ENCODE results near the gene BABAM1. TPM values are rescaled to one million over a fixed set of nuclear protein-coding genes. Genes with fewer than 3 reads are reported as not detected.
A peak's percentile ranks its signal among the peaks of the same experiment; 100 is the strongest.

BABAM1 gene
- total RNA-seq, 1 donor from 2014 or later, result 59.7 TPM

DNA sequence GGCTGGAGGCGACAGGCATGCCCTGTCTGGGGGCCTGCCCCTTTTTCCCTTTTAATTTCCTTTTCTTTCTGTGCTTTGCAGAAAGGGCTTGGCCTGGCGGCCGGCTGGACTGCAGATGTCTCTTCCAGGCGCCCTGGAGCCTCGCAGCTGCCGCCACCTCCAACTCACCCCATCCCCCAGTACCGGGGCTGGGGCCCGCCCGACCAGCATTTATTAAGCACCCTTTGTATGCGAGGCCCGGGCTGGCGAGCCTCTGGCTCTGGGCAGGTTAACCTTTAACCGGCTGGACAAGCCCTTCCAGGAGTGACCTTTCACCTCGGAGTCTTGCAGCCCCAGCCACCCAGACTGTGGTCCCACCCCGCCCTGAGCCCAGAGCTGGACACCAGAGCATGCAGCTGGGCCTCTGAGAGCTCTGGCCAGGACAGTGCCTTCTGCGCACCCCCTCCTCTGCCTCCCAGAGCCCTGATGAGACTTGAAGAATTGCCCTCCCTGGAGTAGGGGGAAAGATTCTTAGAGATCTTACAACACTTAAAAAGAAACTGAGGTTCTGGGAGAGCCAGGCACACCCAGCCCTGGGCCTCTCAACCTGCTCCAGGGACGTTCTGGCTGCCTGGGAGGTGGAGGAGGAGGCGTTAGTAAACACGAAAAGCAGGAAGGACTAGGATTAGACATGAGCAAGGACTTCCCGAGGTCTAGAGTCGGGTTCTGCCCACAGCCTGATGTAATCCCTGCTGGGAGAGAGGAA is 20.4 kb upstream of the BABAM1 start:
- Histone ChIP-seq H3K27ac (peak overlapping the region; percentile 84), H3K4me1 (peaks cover 48% of the 10 kb centered on the region), H3K27me3 (no peaks in the 10 kb centered on the region), H3K36me3 (no peaks in the 10 kb centered on the region), H3K4me3 (peak overlapping the region; percentile 81), H3K9me3 (no peaks in the 10 kb centered on the region)
- TF ChIP-seq POLR2AphosphoS5 (IDR thresholded peaks at IDR 0.05; ENCODE audit: insufficient read depth in 1 of 2, low read depth in 1 of 2), result no peak
- DNase-seq (ENCODE audit: extremely low spot score in 2 of 2), result no peak
- intact Hi-C loops (cut with DNase I), result no loop called here

DNA sequence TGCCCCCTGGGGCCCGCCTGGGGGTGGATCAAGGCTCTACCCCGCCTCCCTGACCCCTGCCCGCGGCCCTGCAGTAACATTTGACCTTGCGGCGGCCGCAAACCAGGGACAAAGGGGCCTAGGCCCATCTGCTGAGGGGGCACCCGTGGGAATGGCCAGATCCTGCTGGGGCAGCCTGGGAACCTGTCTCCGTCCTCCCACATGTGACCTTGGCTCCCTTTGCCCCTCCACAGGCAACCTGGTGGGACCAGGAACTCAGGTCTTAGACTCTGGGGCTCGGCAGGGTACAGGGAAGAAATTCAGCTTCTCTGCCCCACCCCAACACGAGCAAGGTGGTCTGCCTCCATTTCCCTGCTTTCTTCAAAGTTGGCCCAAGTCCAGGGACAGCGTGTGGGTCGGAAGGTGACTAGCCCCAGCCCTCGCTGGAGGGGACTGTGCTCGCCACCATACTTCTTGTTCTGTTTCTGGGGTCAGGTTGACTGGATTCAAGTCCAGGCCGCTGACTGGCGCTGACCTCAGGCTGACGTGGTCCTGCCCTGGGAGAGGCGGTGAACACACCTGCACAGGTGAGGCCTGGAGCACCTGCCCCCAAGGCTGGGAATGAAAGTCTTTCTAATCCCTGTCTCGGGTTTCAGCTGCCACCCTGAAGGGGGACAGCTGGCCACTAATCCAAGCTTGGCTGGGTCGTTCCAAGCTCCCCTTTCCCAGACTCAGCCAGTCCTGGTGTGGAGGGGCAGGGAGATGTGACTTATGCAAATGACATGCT is 19.0 kb upstream of the BABAM1 start:
- intact Hi-C loops (cut with DNase I), result no loop called here
- peaks cover 34% of the 10 kb centered on the region for H3K4me1 ChIP-seq
- no peak overlapping the region for H3K27ac ChIP-seq
- H3K27me3 ChIP-seq, result no peaks in the 10 kb centered on the region
- TF ChIP-seq POLR2AphosphoS5 (IDR thresholded peaks at IDR 0.05; ENCODE audit: insufficient read depth in 1 of 2, low read depth in 1 of 2) (no peak), POLR2A (IDR thresholded peaks at IDR 0.05) (no peak)
- TF ChIP-seq, protein P1, sequence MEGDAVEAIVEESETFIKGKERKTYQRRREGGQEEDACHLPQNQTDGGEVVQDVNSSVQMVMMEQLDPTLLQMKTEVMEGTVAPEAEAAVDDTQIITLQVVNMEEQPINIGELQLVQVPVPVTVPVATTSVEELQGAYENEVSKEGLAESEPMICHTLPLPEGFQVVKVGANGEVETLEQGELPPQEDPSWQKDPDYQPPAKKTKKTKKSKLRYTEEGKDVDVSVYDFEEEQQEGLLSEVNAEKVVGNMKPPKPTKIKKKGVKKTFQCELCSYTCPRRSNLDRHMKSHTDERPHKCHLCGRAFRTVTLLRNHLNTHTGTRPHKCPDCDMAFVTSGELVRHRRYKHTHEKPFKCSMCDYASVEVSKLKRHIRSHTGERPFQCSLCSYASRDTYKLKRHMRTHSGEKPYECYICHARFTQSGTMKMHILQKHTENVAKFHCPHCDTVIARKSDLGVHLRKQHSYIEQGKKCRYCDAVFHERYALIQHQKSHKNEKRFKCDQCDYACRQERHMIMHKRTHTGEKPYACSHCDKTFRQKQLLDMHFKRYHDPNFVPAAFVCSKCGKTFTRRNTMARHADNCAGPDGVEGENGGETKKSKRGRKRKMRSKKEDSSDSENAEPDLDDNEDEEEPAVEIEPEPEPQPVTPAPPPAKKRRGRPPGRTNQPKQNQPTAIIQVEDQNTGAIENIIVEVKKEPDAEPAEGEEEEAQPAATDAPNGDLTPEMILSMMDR (IDR thresholded peaks at IDR 0.05), result no peak
- H3K4me3 ChIP-seq, result no peak overlapping the region
- H3K9me3 ChIP-seq, result no peaks in the 10 kb centered on the region
- no peaks in the 10 kb centered on the region for H3K36me3 ChIP-seq
- DNase-seq (ENCODE audit: extremely low spot score in 2 of 2), result no peak

DNA sequence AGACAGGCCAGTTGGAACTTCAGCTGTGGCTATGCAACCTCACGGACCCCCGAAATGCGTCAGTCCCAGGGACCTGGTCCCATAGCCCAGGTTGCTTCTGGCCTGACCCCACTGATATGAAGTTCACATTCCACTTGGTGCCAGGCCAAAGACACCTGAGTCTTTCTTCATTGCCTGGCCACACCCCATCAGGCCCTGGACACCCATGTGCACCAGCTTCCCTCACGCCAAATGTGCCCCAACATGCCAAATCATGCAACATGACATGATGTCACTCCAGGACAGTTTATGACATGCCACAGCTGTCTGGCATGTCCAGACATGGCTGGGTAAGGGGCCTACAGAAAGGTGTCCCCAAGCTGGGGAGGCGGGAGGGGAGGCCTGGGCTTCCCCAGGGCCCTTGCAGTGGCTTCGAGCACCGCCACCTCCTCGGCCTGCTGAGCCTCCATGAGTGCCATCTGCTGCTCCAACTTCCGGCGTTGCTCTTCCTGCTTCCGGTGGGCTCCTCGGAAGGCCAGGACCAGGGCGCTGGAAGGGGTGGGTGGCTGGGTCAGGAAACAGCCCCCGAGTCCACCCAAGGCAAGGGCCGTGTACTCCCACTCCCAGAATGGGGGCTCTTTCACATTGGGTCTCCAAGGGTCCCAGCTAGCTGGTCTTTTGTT is 17.2 kb upstream of the BABAM1 start:
- intact Hi-C loops (cut with DNase I), result no loop called here
- Histone ChIP-seq H3K27me3 (no peaks in the 10 kb centered on the region), H3K27ac (no peak overlapping the region), H3K36me3 (no peaks in the 10 kb centered on the region), H3K4me3 (no peak overlapping the region), H3K9me3 (no peaks in the 10 kb centered on the region), H3K4me1 (peaks cover 19% of the 10 kb centered on the region)
- TF ChIP-seq, protein P1 (IDR thresholded peaks at IDR 0.05), result no peak
- TF ChIP-seq POLR2A (IDR thresholded peaks at IDR 0.05) (no peak), POLR2AphosphoS5 (IDR thresholded peaks at IDR 0.05; ENCODE audit: insufficient read depth in 1 of 2, low read depth in 1 of 2) (no peak)
- DNase-seq (ENCODE audit: extremely low spot score in 2 of 2), result no peak

DNA sequence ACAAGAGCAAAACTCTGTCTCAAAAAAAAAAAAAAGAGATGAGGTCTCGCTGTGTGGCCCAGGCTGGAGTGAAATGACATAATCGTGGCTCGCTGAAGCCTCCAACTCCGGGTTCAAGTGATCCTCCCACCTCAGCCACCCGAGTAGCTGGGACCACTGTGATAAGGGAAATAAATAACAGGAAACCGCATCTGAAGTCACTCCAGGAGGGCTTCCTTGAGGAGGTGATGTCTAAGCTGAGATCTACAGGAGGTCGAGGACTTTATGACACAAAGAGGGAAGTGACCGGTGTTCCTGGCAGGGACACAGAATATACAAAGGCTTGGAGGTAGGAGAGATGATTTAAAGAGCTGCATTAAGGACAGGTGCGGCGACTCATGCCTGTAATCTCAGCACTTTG is 12.6 kb upstream of the BABAM1 start:
- H3K9me3 ChIP-seq, result no peaks in the 10 kb centered on the region
- H3K27me3 ChIP-seq, result no peaks in the 10 kb centered on the region
- H3K36me3 ChIP-seq, result no peaks in the 10 kb centered on the region
- DNase-seq (ENCODE audit: extremely low spot score in 2 of 2), result no peak
- H3K4me1 ChIP-seq, result no peaks in the 10 kb centered on the region
- no peak overlapping the region for H3K4me3 ChIP-seq
- TF ChIP-seq POLR2AphosphoS5 (IDR thresholded peaks at IDR 0.05; ENCODE audit: insufficient read depth in 1 of 2, low read depth in 1 of 2) (no peak), POLR2A (IDR thresholded peaks at IDR 0.05) (no peak)
- TF ChIP-seq, protein P1 (IDR thresholded peaks at IDR 0.05), result no peak
- H3K27ac ChIP-seq, result no peak overlapping the region
- intact Hi-C loops (cut with DNase I), result no loop called here

DNA sequence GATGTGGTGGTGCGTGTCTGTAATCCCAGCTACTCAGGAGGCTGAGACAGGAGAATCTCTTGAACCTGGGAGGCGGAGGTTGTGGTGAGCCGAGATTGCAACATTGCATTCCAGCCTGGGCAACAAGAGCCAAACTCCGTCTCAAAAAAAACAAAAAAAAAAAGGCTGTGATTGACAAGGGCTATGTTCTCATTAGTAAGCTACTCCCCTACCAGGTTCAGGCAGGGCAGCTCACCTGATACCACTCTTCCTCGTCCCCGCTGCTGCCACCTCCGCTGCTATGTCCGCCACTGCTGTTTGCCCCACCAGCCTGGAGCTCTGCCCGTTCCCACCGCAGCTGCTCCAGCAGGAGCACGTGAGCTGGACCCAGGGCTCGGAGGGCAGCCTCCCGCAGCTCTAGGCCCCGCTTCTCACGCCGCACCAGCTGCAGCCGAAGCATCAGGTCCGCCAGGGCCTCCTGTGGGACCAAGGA is 12.1 kb upstream of the BABAM1 start:
- Histone ChIP-seq H3K27me3 (no peaks in the 10 kb centered on the region), H3K9me3 (no peaks in the 10 kb centered on the region), H3K36me3 (no peaks in the 10 kb centered on the region), H3K27ac (no peak overlapping the region), H3K4me3 (no peak overlapping the region), H3K4me1 (no peaks in the 10 kb centered on the region)
- intact Hi-C loops (cut with DNase I), result no loop called here
- TF ChIP-seq POLR2AphosphoS5 (IDR thresholded peaks at IDR 0.05; ENCODE audit: insufficient read depth in 1 of 2, low read depth in 1 of 2) (no peak), POLR2A (IDR thresholded peaks at IDR 0.05) (no peak)
- TF ChIP-seq, protein P1 (IDR thresholded peaks at IDR 0.05), result no peak
- no peak for DNase-seq (ENCODE audit: extremely low spot score in 2 of 2)

All from vagina (tissue), 2 donors.